LNCaP clone FGC (cell line): Measurements from ENCODE around the gene RGS6.
A peak's percentile ranks its signal among the peaks of the same experiment; 100 is the strongest.

Source experiments
- DNase-seq: peaks from one replicate; pipeline ENCODE4 v3.0.0-alpha.2; 2011; ENCODE audit warnings: low read depth
- H3K4me3 ChIP-seq: 2 replicates; pipeline ENCODE4 v1.5.1; 2011; ENCODE audit warnings: mild to moderate bottlenecking, low read depth, low read length, control low read depth
- TF ChIP-seq, protein P1 (sequence below): IDR thresholded peaks from 2 replicates; pipeline ENCODE4 v1.5.1; 2012; ENCODE audit warnings: mild to moderate bottlenecking; ENCODE audit not compliant: control insufficient read depth, insufficient read depth; ENCODE audit errors: extremely low read depth

Gene RGS6

DNA sequence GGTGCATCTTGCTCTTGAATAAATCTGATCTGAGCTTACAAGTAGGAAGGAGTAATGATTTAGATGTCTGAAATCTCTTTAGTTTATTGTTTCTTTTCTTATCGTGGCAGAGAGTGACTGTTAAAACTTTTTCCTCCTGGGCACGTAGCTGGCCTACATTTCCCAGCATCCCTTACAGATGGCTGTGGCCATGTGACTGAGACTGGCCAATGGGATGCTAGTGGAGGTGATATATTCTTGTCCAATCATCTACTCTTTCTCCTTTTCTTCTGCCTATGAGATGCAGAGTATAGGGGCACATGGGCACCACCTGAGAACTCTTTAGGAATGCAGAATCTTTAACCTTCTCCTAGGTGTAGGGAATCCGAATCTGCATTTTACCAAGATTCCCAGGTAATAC, 237.3 kb downstream of the RGS6 start:
- TF ChIP-seq, protein P1, sequence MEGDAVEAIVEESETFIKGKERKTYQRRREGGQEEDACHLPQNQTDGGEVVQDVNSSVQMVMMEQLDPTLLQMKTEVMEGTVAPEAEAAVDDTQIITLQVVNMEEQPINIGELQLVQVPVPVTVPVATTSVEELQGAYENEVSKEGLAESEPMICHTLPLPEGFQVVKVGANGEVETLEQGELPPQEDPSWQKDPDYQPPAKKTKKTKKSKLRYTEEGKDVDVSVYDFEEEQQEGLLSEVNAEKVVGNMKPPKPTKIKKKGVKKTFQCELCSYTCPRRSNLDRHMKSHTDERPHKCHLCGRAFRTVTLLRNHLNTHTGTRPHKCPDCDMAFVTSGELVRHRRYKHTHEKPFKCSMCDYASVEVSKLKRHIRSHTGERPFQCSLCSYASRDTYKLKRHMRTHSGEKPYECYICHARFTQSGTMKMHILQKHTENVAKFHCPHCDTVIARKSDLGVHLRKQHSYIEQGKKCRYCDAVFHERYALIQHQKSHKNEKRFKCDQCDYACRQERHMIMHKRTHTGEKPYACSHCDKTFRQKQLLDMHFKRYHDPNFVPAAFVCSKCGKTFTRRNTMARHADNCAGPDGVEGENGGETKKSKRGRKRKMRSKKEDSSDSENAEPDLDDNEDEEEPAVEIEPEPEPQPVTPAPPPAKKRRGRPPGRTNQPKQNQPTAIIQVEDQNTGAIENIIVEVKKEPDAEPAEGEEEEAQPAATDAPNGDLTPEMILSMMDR, result no peak
- DNase-seq, result no peak
- no peak overlapping the region for H3K4me3 ChIP-seq

DNA sequence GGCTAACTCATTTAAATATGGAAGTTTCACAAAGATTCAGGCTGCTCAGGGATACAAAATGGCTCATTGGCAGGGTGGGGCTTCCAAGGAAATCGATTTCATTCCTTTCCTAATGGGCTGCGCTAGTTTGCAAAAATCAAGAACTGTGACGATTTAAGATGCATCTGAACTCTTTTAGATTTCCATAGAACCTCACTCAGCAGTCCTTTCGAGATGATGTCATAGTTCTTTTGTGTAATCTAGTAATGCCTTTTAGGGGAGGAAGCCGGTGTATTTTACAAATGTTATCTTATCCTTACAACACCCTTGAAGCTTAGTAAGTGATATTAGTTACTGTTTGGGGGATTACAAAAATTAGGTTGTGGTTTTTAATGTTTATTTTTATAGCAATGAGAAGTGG, 239.8 kb downstream of the RGS6 start:
- H3K4me3 ChIP-seq, result no peak overlapping the region
- no peak for DNase-seq
- TF ChIP-seq, protein P1, result no peak

DNA sequence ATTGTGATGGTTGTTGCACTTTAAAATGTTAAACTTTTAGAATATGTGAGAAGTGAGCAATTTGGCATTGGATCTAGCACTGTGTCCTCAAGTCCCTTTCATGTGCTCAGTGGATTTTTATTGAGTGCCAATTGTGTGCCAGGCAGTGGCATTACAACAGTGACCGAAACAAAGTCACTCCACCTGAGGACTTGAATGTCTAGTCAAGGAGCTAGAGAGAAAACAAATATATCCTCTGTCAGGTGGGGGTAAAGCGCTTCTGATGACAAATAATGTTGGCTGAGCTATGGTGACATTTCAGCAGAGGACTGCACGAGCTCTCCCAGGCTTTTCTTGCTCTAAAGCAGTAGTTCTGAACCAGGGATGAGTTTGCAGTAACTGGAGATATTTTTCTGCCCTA, 240.4 kb downstream of the RGS6 start:
- no peak overlapping the region for H3K4me3 ChIP-seq
- TF ChIP-seq, protein P1, result no peak
- no peak for DNase-seq

DNA sequence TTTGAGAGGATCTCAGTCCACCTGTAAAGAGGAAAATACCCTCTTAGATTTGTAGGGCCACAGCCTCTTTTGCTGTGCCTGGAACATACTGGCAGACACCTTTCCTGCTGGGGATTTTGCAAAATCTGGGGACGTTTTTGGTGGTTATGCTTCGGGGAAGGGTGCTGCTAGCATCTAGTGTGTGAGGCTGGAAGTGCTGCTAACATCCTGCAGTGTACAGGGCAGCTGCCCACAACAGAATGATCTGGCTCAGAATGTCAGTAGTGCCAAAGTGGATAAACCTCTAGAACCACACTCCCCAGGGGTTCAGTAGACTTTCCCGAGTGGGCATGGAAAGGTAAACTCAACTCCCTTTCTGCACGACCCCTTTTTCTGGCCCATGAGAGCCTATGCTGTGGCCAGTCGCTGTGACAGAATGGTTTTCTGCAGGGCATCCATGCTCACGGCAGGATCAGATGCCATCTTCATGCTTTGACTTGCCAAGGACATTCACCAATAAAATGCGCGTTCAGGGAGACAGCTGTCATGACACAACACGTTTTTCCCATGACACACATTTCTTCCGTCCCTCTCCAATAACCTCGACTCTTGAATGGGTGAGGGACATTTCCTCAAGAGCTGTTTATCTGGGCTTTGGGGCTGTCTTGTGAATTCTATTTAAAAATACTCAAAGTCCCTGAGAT, 240.9 kb downstream of the RGS6 start:
- no peak for DNase-seq
- TF ChIP-seq, protein P1, result no peak
- H3K4me3 ChIP-seq, result no peak overlapping the region

DNA sequence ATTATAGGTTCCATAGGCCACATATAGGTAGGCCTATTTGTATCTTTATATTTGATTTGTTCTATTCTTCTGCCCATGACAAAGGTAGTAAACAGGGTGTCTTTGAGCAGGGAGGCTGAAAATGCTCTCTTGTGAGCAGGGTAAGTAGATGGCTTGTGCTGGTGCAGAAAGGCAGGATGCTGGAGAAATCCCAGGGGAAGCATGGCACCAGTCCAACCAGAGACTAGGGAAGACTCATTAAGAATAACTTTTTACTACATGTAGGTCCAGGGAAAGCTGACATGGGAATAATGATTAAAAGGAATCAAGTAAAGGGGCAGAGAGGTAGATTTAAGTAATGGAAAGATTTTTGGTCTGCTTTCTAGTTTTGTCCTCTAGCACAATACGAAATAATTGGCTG, 245.0 kb downstream of the RGS6 start:
- TF ChIP-seq, protein P1, result no peak
- DNase-seq, result no peak

DNA sequence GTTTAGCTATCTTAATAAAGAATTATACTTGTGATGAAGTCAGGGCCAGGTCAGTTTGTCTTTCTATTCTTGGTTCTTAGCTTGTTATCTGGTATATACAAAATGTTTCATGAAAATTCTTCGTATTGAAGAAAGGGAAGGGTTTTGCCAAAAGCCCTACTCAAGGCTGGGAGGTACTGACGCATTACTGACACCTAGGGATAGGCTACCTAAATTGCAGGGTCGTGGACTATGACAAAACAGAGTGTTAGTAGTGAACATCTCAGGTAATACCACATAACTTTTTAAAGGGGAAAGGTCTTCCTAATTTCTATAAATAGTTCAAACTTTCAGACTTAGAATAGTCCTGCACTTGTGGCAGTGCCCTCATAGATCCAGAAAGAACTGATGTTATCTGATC, 246.3 kb downstream of the RGS6 start:
- no peak overlapping the region for H3K4me3 ChIP-seq
- DNase-seq, result no peak

More for the DNA sequence above, 245.0 kb downstream of the RGS6 start:
- H3K4me3 ChIP-seq, result no peak overlapping the region

More for the DNA sequence above, 246.3 kb downstream of the RGS6 start:
- TF ChIP-seq, protein P1, result peak; percentile 12; the same call in 1 of the 2 replicates
